PFSK-1 (cell line): Measurements from ENCODE around the gene ANKMY1.

ENCODE experiments used
- FOXP2 ChIP-seq: optimal IDR thresholded peaks from 2 replicates; pipeline ENCODE3; 2011; ENCODE audit warnings: borderline replicate concordance, control low read depth, inconsistent platforms; ENCODE audit not compliant: insufficient read depth; ENCODE audit errors: extremely low read length, extremely low read depth
- POLR2AphosphoS5 ChIP-seq: IDR thresholded peaks from 2 replicates; pipeline ENCODE4 v1.6.1; 2012; ENCODE audit warnings: low read depth, mild to moderate bottlenecking, control low read depth, low read length, moderate library complexity
- SIN3A ChIP-seq: IDR thresholded peaks from 2 replicates; pipeline ENCODE4 v1.6.1; 2012; ENCODE audit warnings: mild to moderate bottlenecking, low read length, moderate library complexity, borderline replicate concordance; ENCODE audit not compliant: insufficient read depth
- TAF1 ChIP-seq: IDR thresholded peaks from 2 replicates; pipeline ENCODE4 v1.6.1; 2012; ENCODE audit warnings: low read length, control low read depth, borderline replicate concordance; ENCODE audit not compliant: insufficient read depth
- TF ChIP-seq, protein P1 (sequence below), 2 experiments: IDR thresholded peaks; 2 replicates each; pipeline versions ENCODE4 v1.6.1 to v1.8.0; 2011 to 2012; ENCODE audit warnings: low read depth in 2 of 2, low read length in 2 of 2, control low read depth in 1 of 2, inconsistent platforms in 1 of 2, mild to moderate bottlenecking in 1 of 2, moderate library complexity in 1 of 2; ENCODE audit not compliant: insufficient read depth in 1 of 2

The ANKMY1 gene

DNA sequence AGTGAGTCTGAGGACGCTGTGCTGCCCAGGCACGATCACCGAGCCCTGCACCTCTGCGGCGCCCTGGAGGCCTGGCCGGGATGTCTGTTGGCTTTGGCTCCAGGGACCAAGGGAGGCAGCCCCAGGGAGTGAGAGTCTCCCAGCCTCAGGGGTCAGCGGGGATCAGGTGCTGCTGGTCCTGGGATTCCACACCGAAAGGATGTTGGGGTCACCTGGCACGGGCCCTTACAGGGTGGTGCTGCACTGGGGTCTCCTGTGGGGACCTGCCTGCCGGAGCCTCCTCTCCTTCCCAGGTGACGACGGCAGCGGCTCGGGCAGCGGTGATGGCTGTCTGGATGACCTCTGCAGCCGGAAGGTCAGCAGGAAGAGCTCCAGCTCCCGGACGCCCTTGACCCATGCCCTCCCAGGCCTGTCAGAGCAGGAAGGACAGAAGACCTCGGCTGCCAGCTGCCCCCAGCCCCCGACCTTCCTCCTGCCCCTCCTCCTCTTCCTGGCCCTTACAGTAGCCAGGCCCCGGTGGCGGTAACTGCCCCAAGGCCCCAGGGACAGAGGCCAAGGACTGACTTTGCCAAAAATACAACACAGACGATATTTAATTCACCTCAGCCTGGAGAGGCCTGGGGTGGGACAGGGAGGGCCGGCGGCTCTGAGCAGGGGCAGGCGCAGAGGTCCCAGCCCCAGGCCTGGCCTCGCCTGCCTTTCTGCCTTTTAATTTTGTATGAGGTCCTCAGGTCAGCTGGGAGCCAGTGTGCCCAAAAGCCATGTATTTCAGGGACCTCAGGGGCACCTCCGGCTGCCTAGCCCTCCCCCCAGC is 91.8 kb downstream of the ANKMY1 start:
- no peak for TF ChIP-seq POLR2AphosphoS5

DNA sequence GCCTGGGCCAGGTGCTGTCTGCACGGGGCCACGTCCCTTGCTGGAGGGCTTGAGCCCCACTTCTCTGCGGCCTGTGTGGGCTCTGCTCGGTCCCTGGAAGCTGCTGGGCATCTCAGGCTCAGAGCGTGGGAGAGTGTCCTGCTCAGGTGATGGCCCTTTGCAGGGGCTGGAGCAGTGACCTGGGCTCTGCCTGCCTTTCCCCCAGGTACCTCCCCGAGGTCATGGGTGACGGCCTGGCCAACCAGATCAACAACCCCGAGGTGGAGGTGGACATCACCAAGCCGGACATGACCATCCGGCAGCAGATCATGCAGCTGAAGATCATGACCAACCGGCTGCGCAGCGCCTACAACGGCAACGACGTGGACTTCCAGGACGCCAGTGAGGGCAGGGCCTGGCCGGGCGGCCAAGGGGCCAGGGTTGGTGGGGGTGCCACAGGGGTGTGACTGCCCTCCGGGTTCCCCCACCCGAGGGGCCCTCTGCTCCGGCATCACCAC is 92.5 kb downstream of the ANKMY1 start:
- TF ChIP-seq SIN3A: no peak
- no peak for TF ChIP-seq TAF1
- TF ChIP-seq, protein P1, sequence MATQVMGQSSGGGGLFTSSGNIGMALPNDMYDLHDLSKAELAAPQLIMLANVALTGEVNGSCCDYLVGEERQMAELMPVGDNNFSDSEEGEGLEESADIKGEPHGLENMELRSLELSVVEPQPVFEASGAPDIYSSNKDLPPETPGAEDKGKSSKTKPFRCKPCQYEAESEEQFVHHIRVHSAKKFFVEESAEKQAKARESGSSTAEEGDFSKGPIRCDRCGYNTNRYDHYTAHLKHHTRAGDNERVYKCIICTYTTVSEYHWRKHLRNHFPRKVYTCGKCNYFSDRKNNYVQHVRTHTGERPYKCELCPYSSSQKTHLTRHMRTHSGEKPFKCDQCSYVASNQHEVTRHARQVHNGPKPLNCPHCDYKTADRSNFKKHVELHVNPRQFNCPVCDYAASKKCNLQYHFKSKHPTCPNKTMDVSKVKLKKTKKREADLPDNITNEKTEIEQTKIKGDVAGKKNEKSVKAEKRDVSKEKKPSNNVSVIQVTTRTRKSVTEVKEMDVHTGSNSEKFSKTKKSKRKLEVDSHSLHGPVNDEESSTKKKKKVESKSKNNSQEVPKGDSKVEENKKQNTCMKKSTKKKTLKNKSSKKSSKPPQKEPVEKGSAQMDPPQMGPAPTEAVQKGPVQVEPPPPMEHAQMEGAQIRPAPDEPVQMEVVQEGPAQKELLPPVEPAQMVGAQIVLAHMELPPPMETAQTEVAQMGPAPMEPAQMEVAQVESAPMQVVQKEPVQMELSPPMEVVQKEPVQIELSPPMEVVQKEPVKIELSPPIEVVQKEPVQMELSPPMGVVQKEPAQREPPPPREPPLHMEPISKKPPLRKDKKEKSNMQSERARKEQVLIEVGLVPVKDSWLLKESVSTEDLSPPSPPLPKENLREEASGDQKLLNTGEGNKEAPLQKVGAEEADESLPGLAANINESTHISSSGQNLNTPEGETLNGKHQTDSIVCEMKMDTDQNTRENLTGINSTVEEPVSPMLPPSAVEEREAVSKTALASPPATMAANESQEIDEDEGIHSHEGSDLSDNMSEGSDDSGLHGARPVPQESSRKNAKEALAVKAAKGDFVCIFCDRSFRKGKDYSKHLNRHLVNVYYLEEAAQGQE (IDR thresholded peaks at IDR 0.05; ENCODE audit: insufficient read depth in 1 of 2, low read depth in 2 of 2, low read length in 2 of 2): no peak

DNA sequence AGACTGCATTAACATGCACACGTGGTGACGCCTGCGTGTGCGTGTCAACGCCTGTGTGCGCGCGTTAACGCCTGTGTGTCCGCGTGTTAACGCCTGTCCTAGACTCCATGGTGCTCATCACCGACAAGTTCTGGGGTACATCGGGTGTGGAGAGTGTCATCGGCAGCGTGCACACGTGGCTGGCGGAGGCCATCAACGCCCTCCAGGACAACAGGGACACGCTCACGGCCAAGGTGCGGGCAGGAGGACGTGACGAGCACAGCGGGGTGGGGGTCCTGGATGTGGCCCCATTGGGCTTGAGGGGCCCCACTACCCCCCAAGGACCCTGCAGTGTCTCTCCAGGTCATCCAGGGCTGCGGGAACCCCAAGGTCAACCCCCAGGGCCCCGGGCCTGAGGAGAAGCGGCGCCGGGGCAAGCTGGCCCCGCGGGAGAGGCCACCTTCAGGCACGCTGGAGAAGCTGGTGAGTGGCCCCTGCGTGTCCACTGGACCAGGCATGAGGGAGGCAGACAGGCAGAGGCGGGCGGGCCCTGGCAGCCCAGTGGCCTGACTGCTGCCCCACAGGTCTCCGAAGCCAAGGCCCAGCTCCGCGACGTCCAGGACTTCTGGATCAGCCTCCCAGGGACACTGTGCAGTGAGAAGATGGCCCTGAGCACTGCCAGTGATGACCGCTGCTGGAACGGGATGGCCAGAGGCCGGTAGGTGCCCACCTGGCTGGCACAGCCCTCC is 93.1 kb downstream of the ANKMY1 start:
- no peak for TF ChIP-seq TAF1
- TF ChIP-seq POLR2AphosphoS5: no peak
- TF ChIP-seq SIN3A: no peak
- TF ChIP-seq FOXP2: no peak
- TF ChIP-seq, protein P1 (IDR thresholded peaks at IDR 0.05; ENCODE audit: insufficient read depth in 1 of 2, low read depth in 2 of 2, low read length in 2 of 2): no peak

DNA sequence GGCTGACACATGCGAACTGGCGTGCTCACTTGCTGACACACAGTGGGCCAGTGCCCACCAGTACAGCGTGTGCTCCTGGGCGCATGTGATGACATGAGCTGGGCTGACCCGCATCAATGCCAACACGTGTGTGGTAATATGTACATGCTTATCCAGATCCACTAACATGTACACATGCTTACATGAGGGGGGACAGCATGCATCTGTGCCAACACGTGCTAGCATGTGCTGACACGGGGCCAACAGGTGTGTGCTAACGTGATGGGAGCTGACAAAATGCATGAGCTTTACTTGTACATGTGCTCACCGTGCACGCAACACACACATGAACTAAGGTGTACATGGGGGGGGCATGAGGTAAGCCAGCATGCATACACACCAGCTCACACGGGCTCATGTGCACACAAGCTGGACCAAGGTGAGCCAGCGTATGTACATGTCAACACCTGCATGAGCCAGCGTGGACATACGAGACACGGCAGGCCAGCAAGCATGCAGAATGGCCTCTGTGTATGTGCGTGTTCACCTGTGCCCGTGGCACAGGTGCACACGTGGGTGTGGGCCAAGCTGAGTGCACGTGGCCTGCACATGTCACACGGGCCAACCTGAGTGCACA is 93.8 kb downstream of the ANKMY1 start:
- TF ChIP-seq FOXP2: no peak
- TF ChIP-seq POLR2AphosphoS5: no peak
- no peak for TF ChIP-seq TAF1
- TF ChIP-seq SIN3A: no peak
- TF ChIP-seq, protein P1 (IDR thresholded peaks at IDR 0.05; ENCODE audit: insufficient read depth in 1 of 2, low read depth in 2 of 2, low read length in 2 of 2): no peak

DNA sequence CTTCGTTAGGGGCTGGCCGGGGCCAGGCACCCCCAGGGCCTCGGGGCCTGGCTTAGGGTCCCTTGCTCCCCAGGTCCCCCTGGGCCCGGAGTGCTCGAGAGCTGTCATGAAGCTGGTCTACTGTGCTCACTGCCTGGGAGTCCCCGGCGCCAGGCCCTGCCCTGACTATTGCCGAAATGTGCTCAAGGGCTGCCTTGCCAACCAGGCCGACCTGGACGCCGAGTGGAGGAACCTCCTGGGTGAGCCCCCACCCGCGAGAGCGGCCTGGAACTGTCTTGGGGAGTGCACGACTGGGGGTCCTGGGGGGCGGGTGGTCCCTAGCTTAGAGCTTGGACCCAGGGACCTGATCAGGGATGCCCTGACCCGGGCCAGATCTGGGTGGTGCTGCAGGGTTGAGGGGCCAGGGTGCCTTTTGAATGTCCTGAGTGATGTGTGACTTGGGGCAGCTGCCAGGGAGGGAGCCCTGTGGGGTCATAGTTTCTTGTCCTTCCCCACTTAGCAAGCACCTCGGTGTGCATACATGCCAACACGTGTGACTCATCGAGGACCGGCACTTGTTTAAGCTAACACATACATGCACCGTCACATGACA is 94.4 kb downstream of the ANKMY1 start:
- no peak for TF ChIP-seq SIN3A
- no peak for TF ChIP-seq FOXP2
- no peak for TF ChIP-seq POLR2AphosphoS5
- no peak for TF ChIP-seq TAF1
- TF ChIP-seq, protein P1 (IDR thresholded peaks at IDR 0.05; ENCODE audit: insufficient read depth in 1 of 2, low read depth in 2 of 2, low read length in 2 of 2): no peak
